Measurements from ENCODE around the gene SAMD4B.

The SAMD4B gene

DNA sequence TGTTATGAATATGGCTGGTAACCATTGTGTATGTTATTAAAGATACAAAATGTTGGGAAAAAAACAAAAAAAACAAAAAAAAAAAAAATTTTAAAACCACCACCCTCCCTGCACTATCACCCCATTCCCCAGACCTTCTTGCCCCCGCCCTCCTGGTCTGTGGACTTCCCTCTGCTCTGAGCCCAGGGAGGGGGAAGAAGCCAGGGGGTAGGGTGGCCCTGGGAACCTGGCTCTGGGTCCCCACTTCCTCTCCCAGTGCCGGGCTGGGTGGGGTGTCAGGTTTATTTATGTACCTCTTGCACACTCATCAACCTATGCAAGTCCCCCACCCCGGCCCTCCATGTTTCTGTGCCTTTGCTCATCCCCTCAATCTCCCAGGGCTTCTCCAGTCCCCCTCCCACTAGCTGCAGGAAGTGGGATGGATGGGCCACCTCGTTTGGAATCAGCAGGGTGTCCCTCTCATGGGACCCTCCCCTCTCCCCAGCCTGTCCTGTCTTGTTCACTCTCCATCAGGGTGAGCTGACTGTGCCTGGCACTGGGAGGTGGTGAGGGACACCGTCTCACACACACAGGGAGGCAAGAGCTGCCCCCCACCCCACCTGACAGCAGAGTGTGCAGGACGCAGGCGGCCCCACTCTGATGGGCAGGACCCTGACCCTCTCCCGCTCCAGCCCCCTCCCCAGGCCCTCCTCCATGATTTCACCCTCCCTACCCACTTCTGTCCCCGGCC is 42.8 kb downstream of the SAMD4B start:
- Histone ChIP-seq H3K79me2 (ENCODE audit: low read length) (peaks cover 12% of the 10 kb centered on the region), H3K4me2 (ENCODE audit: low read depth, low read length) (no peak overlapping the region), H3F3A (ENCODE audit: insufficient read depth, low read length) (no peaks in the 10 kb centered on the region), H4K20me1 (ENCODE audit: insufficient read depth, low read length) (no peaks in the 10 kb centered on the region), H3K4me3 (ENCODE audit: low read length) (no peak overlapping the region), H3K36me3 (replicated peaks; ENCODE audit: insufficient read depth, low read length) (no peaks in the 10 kb centered on the region), H3K9ac (ENCODE audit: low read length) (no peak overlapping the region), H2AFZ (ENCODE audit: low read length) (no peak overlapping the region), H3K9me2 (replicated peaks; ENCODE audit: insufficient read depth, low read length) (no peaks in the 10 kb centered on the region), H3K27ac (ENCODE audit: low read length) (no peak overlapping the region), H3K27me3 (replicated peaks; ENCODE audit: insufficient read depth, low read length) (no peaks in the 10 kb centered on the region), H3K4me1 (ENCODE audit: low read length) (peaks cover 5% of the 10 kb centered on the region), H3K9me3 (replicated peaks; ENCODE audit: insufficient read depth, low read length) (no peaks in the 10 kb centered on the region)
- TF ChIP-seq CTCF (IDR thresholded peaks at IDR 0.05; ENCODE audit: low read length) (no peak), EZH2phosphoT487 (IDR thresholded peaks at IDR 0.05; ENCODE audit: low read length) (no peak), EZH2 (optimal IDR thresholded peaks at IDR 0.05; ENCODE audit: low read depth, low read length) (no peak)
- DNase-seq = no peak

- no peak overlapping the region for H3K4me2 ChIP-seq (ENCODE audit: low read depth, low read length)
- TF ChIP-seq EZH2 (optimal IDR thresholded peaks at IDR 0.05; ENCODE audit: low read depth, low read length) = no peak
- no peak overlapping the region for H2AFZ ChIP-seq (ENCODE audit: low read length)
- no peak overlapping the region for H3K4me3 ChIP-seq (ENCODE audit: low read length)
- H3K9ac ChIP-seq (ENCODE audit: low read length) = no peak overlapping the region
- H3K79me2 ChIP-seq (ENCODE audit: low read length) = peaks cover 19% of the 10 kb centered on the region
- no peaks in the 10 kb centered on the region for H3K9me2 ChIP-seq (replicated peaks; ENCODE audit: insufficient read depth, low read length)
- no peak overlapping the region for H3K27ac ChIP-seq (ENCODE audit: low read length)
- H4K20me1 ChIP-seq (ENCODE audit: insufficient read depth, low read length) = no peaks in the 10 kb centered on the region
- H3K36me3 ChIP-seq (replicated peaks; ENCODE audit: insufficient read depth, low read length) = no peaks in the 10 kb centered on the region
- H3F3A ChIP-seq (ENCODE audit: insufficient read depth, low read length) = no peaks in the 10 kb centered on the region
- no peak for DNase-seq
- H3K9me3 ChIP-seq (replicated peaks; ENCODE audit: insufficient read depth, low read length) = no peaks in the 10 kb centered on the region
- peaks cover 7% of the 10 kb centered on the region for H3K4me1 ChIP-seq (ENCODE audit: low read length)
- H3K27me3 ChIP-seq (replicated peaks; ENCODE audit: insufficient read depth, low read length) = no peaks in the 10 kb centered on the region
Measured at GRCh38 chr19:39385629-39386411, 43.6 kb downstream of the SAMD4B start.

- peaks cover 3% of the 10 kb centered on the region; the same call in 1 of the 2 replicates for H3F3A ChIP-seq (ENCODE audit: insufficient read depth, low read length)
- no peak for DNase-seq
- no peaks in the 10 kb centered on the region for H4K20me1 ChIP-seq (ENCODE audit: insufficient read depth, low read length)
- H3K27ac ChIP-seq (ENCODE audit: low read length) = no peak overlapping the region
- peaks cover 7% of the 10 kb centered on the region for H3K4me1 ChIP-seq (ENCODE audit: low read length)
- H3K36me3 ChIP-seq (replicated peaks; ENCODE audit: insufficient read depth, low read length) = no peaks in the 10 kb centered on the region
- no peak overlapping the region for H3K4me2 ChIP-seq (ENCODE audit: low read depth, low read length)
- H3K9me2 ChIP-seq (replicated peaks; ENCODE audit: insufficient read depth, low read length) = no peaks in the 10 kb centered on the region
- TF ChIP-seq EZH2phosphoT487 (IDR thresholded peaks at IDR 0.05; ENCODE audit: low read length) (no peak), EZH2 (optimal IDR thresholded peaks at IDR 0.05; ENCODE audit: low read depth, low read length) (no peak), CTCF (IDR thresholded peaks at IDR 0.05; ENCODE audit: low read length) (no peak)
- no peaks in the 10 kb centered on the region for H3K27me3 ChIP-seq (replicated peaks; ENCODE audit: insufficient read depth, low read length)
- H3K9ac ChIP-seq (ENCODE audit: low read length) = no peak overlapping the region
- H3K79me2 ChIP-seq (ENCODE audit: low read length) = peaks cover 22% of the 10 kb centered on the region
- H3K9me3 ChIP-seq (replicated peaks; ENCODE audit: insufficient read depth, low read length) = no peaks in the 10 kb centered on the region
- H2AFZ ChIP-seq (ENCODE audit: low read length) = no peak overlapping the region
- no peak overlapping the region for H3K4me3 ChIP-seq (ENCODE audit: low read length)
Measured at GRCh38 chr19:39386557-39386956, 44.3 kb downstream of the SAMD4B start.
